GM12878 (cell line): Measurements from ENCODE around the gene HPD. TPM values are rescaled to one million over a fixed set of nuclear protein-coding genes. Genes with fewer than 3 reads are reported as not detected.
"Not testable (repeated sequence)": the region's sequence is repeated elsewhere in the genome, so short reads cannot be mapped to it uniquely, and the experiment has no call there.

Experiments used
- ATAC-seq: fragments of 200-7000 bp; cut with Tn5 transposase; 3 replicates; pipeline ENCODE4 v1.9.1; 2020; ENCODE audit warnings: mild to moderate bottlenecking, moderate library complexity
- BruUV-seq: library from RNA; stranded (reverse); fragments of 400-500 nt; replicated peaks from 2 replicates; lab custom pipeline; 2021; lab: Mats Ljungman, UMichigan
- CTCF ChIA-PET: fragments of 300-600 bp; sonication (Branson Sonifier 250); formaldehyde crosslinking; extraction: SDS; loops from one replicate; lab custom pipeline; 2021; ENCODE audit warnings: inconsistent platforms; lab: Yijun Ruan, JAX
- POLR2A ChIA-PET: fragments of 350-600 bp; formaldehyde crosslinking; extraction: SDS; loops from one replicate; lab custom pipeline; 2021; ENCODE audit warnings: inconsistent platforms; lab: Charles Lee
- RAD21 ChIA-PET: fragments of 300-600 bp; sonication (Branson Sonifier 250); formaldehyde crosslinking; loops from one replicate; lab custom pipeline; 2023; ENCODE audit warnings: antibody characterized with exemption; ENCODE audit not compliant: unreplicated experiment; lab: Charles Lee
- SMC1A ChIA-PET: fragments of 300-600 bp; sonication (Branson Sonifier 250); formaldehyde crosslinking; loops from one replicate; lab custom pipeline; 2023; ENCODE audit not compliant: unreplicated experiment, uncharacterized antibody; lab: Charles Lee
- DNase-seq: peaks from one replicate; pipeline ENCODE4 v3.0.0-alpha.2; 2011; ENCODE audit warnings: low read depth, low spot score
- FAIRE-seq: peaks from 3 replicates; lab custom pipeline; 2011; peaks lifted over from hg19 to GRCh38; lab: Jason Lieb, UNC
- H2AFZ ChIP-seq: 2 replicates; pipeline ENCODE4 v1.6.0; 2011; ENCODE audit warnings: low read depth, low read length, control low read depth; ENCODE audit not compliant: control insufficient read depth
- H3K27ac ChIP-seq: 2 replicates; pipeline ENCODE4 v1.5.1; 2011; ENCODE audit warnings: control low read depth; ENCODE audit not compliant: control insufficient read depth, insufficient read depth
- H3K27me3 ChIP-seq, 2 experiments: replicated peaks in 1 of 2; 2 replicates each; pipeline versions ENCODE4 v1.6.0 to v1.6.1; 2011; ENCODE audit warnings: low read length in 1 of 2; ENCODE audit not compliant: control insufficient read depth in 2 of 2, insufficient read depth in 2 of 2
- H3K36me3 ChIP-seq, 2 experiments: 2 replicates each; pipeline ENCODE4 v1.5.1; 2011; ENCODE audit warnings: low read length in 1 of 2; ENCODE audit not compliant: control insufficient read depth in 2 of 2, insufficient read depth in 2 of 2
- H3K4me1 ChIP-seq: 2 replicates; pipeline ENCODE4 v1.6.1; 2011; ENCODE audit warnings: mild to moderate bottlenecking, low read length, moderate library complexity, mixed read lengths; ENCODE audit not compliant: control insufficient read depth, insufficient read depth
- H3K4me2 ChIP-seq: 2 replicates; pipeline ENCODE4 v1.6.0; 2011; ENCODE audit warnings: control low read depth; ENCODE audit not compliant: control insufficient read depth, insufficient read depth
- H3K4me3 ChIP-seq: fragments of 200-600 bp; sonication (generic); 2 replicates; pipeline ENCODE4 v1.5.1; 2016
- H3K79me2 ChIP-seq: 2 replicates; pipeline ENCODE4 v1.6.0; 2011; ENCODE audit warnings: low read length; ENCODE audit not compliant: control insufficient read depth, insufficient read depth
- H3K9ac ChIP-seq: 2 replicates; pipeline ENCODE4 v1.8.0; 2011; ENCODE audit warnings: low read length, control low read depth, mixed read lengths; ENCODE audit not compliant: control insufficient read depth, insufficient read depth
- H3K9me3 ChIP-seq: replicated peaks from 3 replicates; pipeline ENCODE4 v1.5.1; 2011; ENCODE audit warnings: mild to moderate bottlenecking, low read length; ENCODE audit not compliant: control insufficient read depth, insufficient read depth
- H4K20me1 ChIP-seq: 2 replicates; pipeline ENCODE4 v1.6.0; 2011; ENCODE audit not compliant: control insufficient read depth, insufficient read depth
- RAD51 ChIP-seq: fragments of 450-650 bp; IDR thresholded peaks from 2 replicates; pipeline ENCODE4 v1.6.1; 2016; ENCODE audit warnings: moderate library complexity, mild to moderate bottlenecking, inconsistent platforms
- SIN3A ChIP-seq: IDR thresholded peaks from 2 replicates; pipeline ENCODE4 v1.6.1; 2012; ENCODE audit warnings: low read depth, low read length, improper control_type of control experiment
- USF1 ChIP-seq: IDR thresholded peaks from 2 replicates; pipeline ENCODE4 v1.6.1; 2011; ENCODE audit warnings: borderline replicate concordance, low read depth, mild to moderate bottlenecking, moderate library complexity, mixed read lengths, low read length; ENCODE audit not compliant: insufficient read depth; ENCODE audit errors: extremely low read length
- WGBS: methylation state at CpG from one replicate; pipeline ENCODE4 v1.1.6; 2016; ENCODE audit warnings: low lambda C conversion rate; ENCODE audit not compliant: insufficient replicate concordance, insufficient coverage; ENCODE audit errors: missing lambda C conversion rate; 5-methylcytosine and 5-hydroxymethylcytosine counted together
- in situ Hi-C: fragments of 300-500 bp; cut with MboI; formaldehyde crosslinking; loops from 9 replicates; pipeline ENCODE4 v1.14.3; 2018; ENCODE audit warnings: mixed read lengths
- intact Hi-C: fragments of 100-400 bp; cut with micrococcal nuclease; formaldehyde crosslinking; loops from one replicate; pipeline ENCODE4 v1.14.2; 2022; ENCODE audit not compliant: unreplicated experiment
- polyA plus RNA-seq, 11 experiments: library from polyadenylated mRNA; depleted of rRNA in 4 of 11; unstranded in 6 of 11; stranded (reverse) in 5 of 11; fragments of >200 nt; fragmentation: Nextera tagmentation in 4 of 11; fragmentation: Illumina TruSeq in 1 of 11; extraction: Ambion mirVana in 4 of 11; extraction: Trizol in 1 of 11; gene quantifications; 1 replicate in 1 of 11; 2 replicates in 10 of 11; pipeline versions ENCODE4 v1.2.1 to v1.2.3, GENCODE V29; 2011 to 2016; ENCODE audit warnings: inconsistent platforms in 2 of 11, missing spikeins in 2 of 11, low read depth in 1 of 11
- total RNA-seq, 4 experiments: library from RNA; depleted of rRNA in 3 of 4; stranded (reverse); fragments of >200 nt in 3 of 4; fragmentation: Illumina TruSeq in 1 of 4; extraction: Trizol in 1 of 4; gene quantifications; 2 replicates each; pipeline versions ENCODE4 v1.2.1 to v1.2.3, GENCODE V29; 2013 to 2021

HPD gene
- total and polyA plus RNA-seq, 10 of the 15 experiments (the other 5 are each of a cell fraction or from before 2014, with no cell fraction given): 0.04 to 0.69 (median 0.28) TPM; not detected in 7

- in situ Hi-C loops (no loop called here), intact Hi-C loops (no loop called here)
- Histone ChIP-seq H3K27ac (no peak overlapping the region), H3K79me2 (no peaks in the 10 kb centered on the region), H3K4me2 (no peak overlapping the region), H3K4me3 (no peak overlapping the region), H3K9ac (no peak overlapping the region), H3K27me3 (no peaks in the 10 kb centered on the region), H4K20me1 (no peaks in the 10 kb centered on the region), H3K4me1 (no peaks in the 10 kb centered on the region), H2AFZ (no peak overlapping the region), H3K36me3 (no peaks in the 10 kb centered on the region), H3K9me3 (no peaks in the 10 kb centered on the region)
- DNase-seq (no peak), ATAC-seq (no peak), FAIRE-seq (no peak)
- ChIA-PET SMC1A (no interaction called here), CTCF (interaction anchor here (0.6 kb wide), 1 partner anchor 275 kb away, joined by 3 read pairs; no protein-coding TSS in a partner anchor), POLR2A (no interaction called here), RAD21 (no interaction called here)
- TF ChIP-seq USF1: no peak
- TF ChIP-seq RAD51: no peak
- TF ChIP-seq SIN3A: no peak
- WGBS: 66% methylated on average over 11 of the region's 11 CpGs
- no TSS peak for BruUV-seq
Observed at GRCh38 chr12:121857322-121858246, 1.1 kb downstream of the HPD start.

GRCh38 chr12:121852392-121852791 lies 6.3 kb downstream of the HPD start:
- H3K79me2 ChIP-seq, H2AFZ ChIP-seq, H3K27ac ChIP-seq, H3K9ac ChIP-seq, BruUV-seq, H4K20me1 ChIP-seq, SMC1A ChIA-PET, H3K9me3 ChIP-seq, H3K4me3 ChIP-seq, H3K36me3 ChIP-seq, H3K4me2 ChIP-seq, DNase-seq, H3K27me3 ChIP-seq, in situ Hi-C loops, ATAC-seq, FAIRE-seq, CTCF ChIA-PET, H3K4me1 ChIP-seq, intact Hi-C loops, RAD21 ChIA-PET: not testable (repeated sequence)
- WGBS: 72% methylated on average over 2 of the region's 3 CpGs
- POLR2A ChIA-PET: interaction anchor here (0.6 to 0.7 kb wide), 2 partner anchors 1023 to 1186 kb away, joined by 3 to 4 read pairs; no protein-coding TSS in a partner anchor
